ENCODE measurements around the gene PTBP1. TPM values are rescaled to one million over a fixed set of nuclear protein-coding genes. Genes with fewer than 3 reads are reported as not detected.

The PTBP1 gene
- total and polyA plus RNA-seq, 8 donors = 236 to 374 (median 340) TPM

- Histone ChIP-seq H3K4me3 (no peak overlapping the region), H3K27me3 (no peaks in the 10 kb centered on the region), H3K36me3 (peaks cover 13 to 100% of the 10 kb centered on the region in 2 donors), H3K27ac (no peak overlapping the region), H3K9me3 (no peaks in the 10 kb centered on the region), H3K4me1 (peaks cover 25 to 39% of the 10 kb centered on the region in 2 donors)
- DNase-seq = no peak
- intact Hi-C loops (cut with DNase I) = no loop called here
- no peak for TF ChIP-seq CTCF (IDR thresholded peaks at IDR 0.05)
- no peak for ATAC-seq
Observed at GRCh38 chr19:805600-806550, 8.6 kb downstream of the PTBP1 start.

- H3K36me3 ChIP-seq = peaks cover 13 to 100% of the 10 kb centered on the region in 2 donors
- ATAC-seq = no peak
Observed at GRCh38 chr19:806815-807421, 9.7 kb downstream of the PTBP1 start.

GRCh38 chr19:807627-808422 is 10.6 kb downstream of the PTBP1 start:
- TF ChIP-seq CTCF (IDR thresholded peaks at IDR 0.05) = no peak
- Histone ChIP-seq H3K9me3 (no peaks in the 10 kb centered on the region), H3K4me1 (peaks cover 6 to 20% of the 10 kb centered on the region in 2 donors), H3K4me3 (no peak overlapping the region), H3K27ac (no peak overlapping the region), H3K36me3 (peaks cover 13 to 97% of the 10 kb centered on the region in 2 donors), H3K27me3 (no peaks in the 10 kb centered on the region)
- ATAC-seq (no peak), DNase-seq (no peak)
- intact Hi-C loops (cut with DNase I) = no loop called here

More at GRCh38 chr19:806815-807421, 9.7 kb downstream of the PTBP1 start:
- Histone ChIP-seq H3K27ac (no peak overlapping the region), H3K9me3 (no peaks in the 10 kb centered on the region), H3K4me1 (peaks cover 15 to 29% of the 10 kb centered on the region in 2 donors), H3K27me3 (no peaks in the 10 kb centered on the region), H3K4me3 (no peak overlapping the region)
- TF ChIP-seq CTCF (IDR thresholded peaks at IDR 0.05) = no peak
- DNase-seq = no peak
- intact Hi-C loops (cut with DNase I) = no loop called here

GRCh38 chr19:808423-808775 is 11.1 kb downstream of the PTBP1 start:
- peaks cover under 1 to 14% of the 10 kb centered on the region in 2 donors for H3K4me1 ChIP-seq
- no peak for ATAC-seq
- no peak overlapping the region for H3K4me3 ChIP-seq
- no peak for TF ChIP-seq CTCF (IDR thresholded peaks at IDR 0.05)
- no peak overlapping the region for H3K27ac ChIP-seq
- DNase-seq = no peak
- no peaks in the 10 kb centered on the region for H3K9me3 ChIP-seq
- intact Hi-C loops (cut with DNase I) = no loop called here
- peaks cover 13 to 97% of the 10 kb centered on the region in 2 donors for H3K36me3 ChIP-seq
- no peaks in the 10 kb centered on the region for H3K27me3 ChIP-seq

Measured in left lung (tissue), 10 donors.